ENCODE measurements around the gene CELA1. TPM values are rescaled to one million over a fixed set of nuclear protein-coding genes. Genes with fewer than 3 reads are reported as not detected.

Gene CELA1
- total RNA-seq, 1 donor from 2014 or later = not detected

GRCh38 chr12:51388069-51388799 is 41.8 kb upstream of the CELA1 start:
- peaks cover 52% of the 10 kb centered on the region for H3K4me1 Mint-ChIP-seq
- DNase-seq (ENCODE audit: low read depth, low spot score) = no peak
- H3K4me3 Mint-ChIP-seq = no peak overlapping the region
- peaks cover 59% of the 10 kb centered on the region for H3K27me3 Mint-ChIP-seq (ENCODE audit: low read depth)
- H3K9me3 Mint-ChIP-seq = no peaks in the 10 kb centered on the region
- TF ChIP-seq CTCF (conservative IDR thresholded peaks at IDR 0.05) = no peak
- no peaks in the 10 kb centered on the region for H3K36me3 Mint-ChIP-seq (ENCODE audit: low read depth)
- peak overlapping the region; percentile 59 for H3K27ac Mint-ChIP-seq (ENCODE audit: unreplicated experiment)

DNA sequence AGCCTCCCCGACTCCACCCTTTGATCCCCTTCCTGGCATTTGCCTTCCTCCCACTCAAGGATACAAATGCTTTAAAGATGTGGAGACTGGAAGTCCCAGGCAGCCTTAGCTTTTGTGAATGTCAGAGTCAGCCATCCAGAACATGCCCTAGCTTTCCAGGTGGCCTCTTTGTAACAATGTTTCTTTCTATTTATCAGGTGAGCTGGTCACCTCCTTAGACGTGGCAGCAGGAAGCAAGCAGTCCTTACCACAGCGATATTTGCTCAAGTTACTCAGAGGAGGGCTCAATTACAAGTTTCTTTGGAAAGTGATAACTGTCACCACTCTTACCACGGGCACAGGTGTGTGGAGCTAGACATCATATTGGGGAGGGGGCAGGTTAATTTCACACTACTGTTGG is 39.9 kb upstream of the CELA1 start:
- DNase-seq (ENCODE audit: low read depth, low spot score) = no peak
- peaks cover 43% of the 10 kb centered on the region for H3K4me1 Mint-ChIP-seq
- no peak for TF ChIP-seq CTCF (conservative IDR thresholded peaks at IDR 0.05)
- no peak overlapping the region for H3K27ac Mint-ChIP-seq (ENCODE audit: unreplicated experiment)
- no peaks in the 10 kb centered on the region for H3K36me3 Mint-ChIP-seq (ENCODE audit: low read depth)
- H3K27me3 Mint-ChIP-seq (ENCODE audit: low read depth) = peaks cover 42% of the 10 kb centered on the region
- no peaks in the 10 kb centered on the region for H3K9me3 Mint-ChIP-seq
- H3K4me3 Mint-ChIP-seq = no peak overlapping the region

DNA sequence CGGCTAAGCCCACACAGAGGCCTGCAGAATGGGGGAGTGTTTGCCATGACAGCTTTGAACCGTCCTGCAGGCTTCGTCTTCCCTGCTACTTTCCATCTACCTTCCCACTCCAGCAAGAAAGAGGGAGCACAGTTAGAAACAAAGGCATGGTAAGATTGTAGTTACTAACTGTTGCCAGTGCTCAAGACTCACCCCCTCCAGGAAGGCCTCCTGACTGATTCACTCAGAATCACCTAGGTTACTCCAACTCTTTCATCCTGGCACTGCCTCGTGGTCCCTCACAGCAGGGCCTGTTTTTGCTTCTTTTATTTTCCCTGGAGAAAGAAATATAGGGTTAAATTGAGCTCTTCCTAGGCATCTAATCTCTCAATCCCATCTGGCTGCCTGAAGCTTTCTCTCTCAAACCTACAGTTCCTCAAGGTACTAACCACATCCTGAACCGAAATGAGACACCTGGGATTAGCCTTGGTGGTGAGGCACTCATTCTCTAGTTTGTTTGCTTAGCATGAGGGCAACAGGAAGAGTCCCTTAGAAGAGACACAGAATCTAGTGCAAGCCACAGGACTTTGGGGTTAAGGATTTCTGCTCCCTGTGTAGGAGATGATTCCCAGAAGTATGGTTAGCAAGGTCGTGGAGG is 36.9 kb upstream of the CELA1 start:
- H3K27ac Mint-ChIP-seq (ENCODE audit: unreplicated experiment) = no peak overlapping the region
- no peak for TF ChIP-seq CTCF (conservative IDR thresholded peaks at IDR 0.05)
- H3K4me1 Mint-ChIP-seq = peaks cover 22% of the 10 kb centered on the region
- no peak overlapping the region for H3K4me3 Mint-ChIP-seq
- H3K27me3 Mint-ChIP-seq (ENCODE audit: low read depth) = peaks cover 15% of the 10 kb centered on the region
- DNase-seq (ENCODE audit: low read depth, low spot score) = no peak
- H3K9me3 Mint-ChIP-seq = no peaks in the 10 kb centered on the region
- no peaks in the 10 kb centered on the region for H3K36me3 Mint-ChIP-seq (ENCODE audit: low read depth)

DNA sequence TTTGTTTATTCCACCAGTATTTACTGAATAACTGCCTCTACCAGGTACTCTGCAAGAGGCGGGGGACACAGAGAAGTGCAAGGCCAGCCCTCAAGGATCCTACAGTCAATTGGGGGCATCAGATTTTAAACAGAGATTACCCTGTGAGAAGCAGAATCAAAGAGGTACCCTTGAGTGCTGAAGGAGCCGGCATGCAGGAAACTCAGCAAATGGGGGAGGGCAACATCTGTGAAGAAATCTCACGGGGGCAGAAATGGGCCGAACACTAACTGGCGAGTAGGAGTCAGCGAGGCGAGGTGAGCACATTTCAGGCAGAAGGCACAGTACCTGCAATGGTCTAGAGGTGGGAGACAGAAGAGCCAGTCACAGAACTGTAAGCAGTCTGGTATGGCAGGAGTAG is 35.7 kb upstream of the CELA1 start:
- no peak for TF ChIP-seq CTCF (conservative IDR thresholded peaks at IDR 0.05)
- H3K27ac Mint-ChIP-seq (ENCODE audit: unreplicated experiment) = no peak overlapping the region
- peaks cover 15% of the 10 kb centered on the region for H3K4me1 Mint-ChIP-seq
- H3K4me3 Mint-ChIP-seq = no peak overlapping the region
- no peak for DNase-seq (ENCODE audit: low read depth, low spot score)
- no peaks in the 10 kb centered on the region for H3K9me3 Mint-ChIP-seq
- H3K36me3 Mint-ChIP-seq (ENCODE audit: low read depth) = no peaks in the 10 kb centered on the region
- H3K27me3 Mint-ChIP-seq (ENCODE audit: low read depth) = peaks cover 6% of the 10 kb centered on the region

GRCh38 chr12:51381226-51382079 is 35.0 kb upstream of the CELA1 start:
- DNase-seq (ENCODE audit: low read depth, low spot score) = no peak
- Mint-ChIP-seq H3K27me3 (ENCODE audit: low read depth) (peaks cover 5% of the 10 kb centered on the region), H3K9me3 (no peaks in the 10 kb centered on the region), H3K4me1 (peaks cover 11% of the 10 kb centered on the region), H3K4me3 (no peak overlapping the region), H3K36me3 (ENCODE audit: low read depth) (no peaks in the 10 kb centered on the region), H3K27ac (ENCODE audit: unreplicated experiment) (no peak overlapping the region)
- TF ChIP-seq CTCF (conservative IDR thresholded peaks at IDR 0.05) = no peak

All from neural crest cell (in vitro differentiated cells).